PFSK-1 (cell line): ENCODE measurements around the gene AHI1.

Experiments
- FOXP2 ChIP-seq: optimal IDR thresholded peaks from 2 replicates; pipeline ENCODE3; 2011; ENCODE audit warnings: borderline replicate concordance, control low read depth, inconsistent platforms; ENCODE audit not compliant: insufficient read depth; ENCODE audit errors: extremely low read length, extremely low read depth
- POLR2AphosphoS5 ChIP-seq: IDR thresholded peaks from 2 replicates; pipeline ENCODE4 v1.6.1; 2012; ENCODE audit warnings: low read depth, mild to moderate bottlenecking, control low read depth, low read length, moderate library complexity
- SIN3A ChIP-seq: IDR thresholded peaks from 2 replicates; pipeline ENCODE4 v1.6.1; 2012; ENCODE audit warnings: mild to moderate bottlenecking, low read length, moderate library complexity, borderline replicate concordance; ENCODE audit not compliant: insufficient read depth
- TAF1 ChIP-seq: IDR thresholded peaks from 2 replicates; pipeline ENCODE4 v1.6.1; 2012; ENCODE audit warnings: low read length, control low read depth, borderline replicate concordance; ENCODE audit not compliant: insufficient read depth
- TF ChIP-seq, protein P1 (sequence below), 2 experiments: IDR thresholded peaks; 2 replicates each; pipeline versions ENCODE4 v1.6.1 to v1.8.0; 2011 to 2012; ENCODE audit warnings: low read depth in 2 of 2, low read length in 2 of 2, control low read depth in 1 of 2, inconsistent platforms in 1 of 2, mild to moderate bottlenecking in 1 of 2, moderate library complexity in 1 of 2; ENCODE audit not compliant: insufficient read depth in 1 of 2

AHI1 gene

DNA sequence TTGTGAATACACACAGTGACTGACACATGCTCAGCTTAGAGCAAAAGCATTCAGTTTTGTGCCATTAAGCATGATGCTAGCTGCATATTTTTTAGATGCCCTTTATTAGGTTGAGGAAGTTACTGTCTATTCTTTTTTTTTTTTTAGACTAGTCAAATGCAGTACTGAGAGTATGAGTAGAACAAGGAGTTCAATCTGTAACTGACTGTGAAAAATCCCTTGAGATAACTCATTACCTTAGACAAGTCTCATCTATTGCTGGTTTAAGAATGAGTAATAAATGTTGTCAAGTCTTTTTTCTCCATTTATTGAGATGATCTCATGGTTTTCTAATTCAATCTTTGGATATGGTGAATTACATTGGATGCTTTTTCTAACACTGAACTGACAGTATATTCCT, 23.2 kb downstream of the AHI1 start:
- TF ChIP-seq TAF1, result no peak
- TF ChIP-seq SIN3A, result no peak
- no peak for TF ChIP-seq FOXP2
- TF ChIP-seq, protein P1, sequence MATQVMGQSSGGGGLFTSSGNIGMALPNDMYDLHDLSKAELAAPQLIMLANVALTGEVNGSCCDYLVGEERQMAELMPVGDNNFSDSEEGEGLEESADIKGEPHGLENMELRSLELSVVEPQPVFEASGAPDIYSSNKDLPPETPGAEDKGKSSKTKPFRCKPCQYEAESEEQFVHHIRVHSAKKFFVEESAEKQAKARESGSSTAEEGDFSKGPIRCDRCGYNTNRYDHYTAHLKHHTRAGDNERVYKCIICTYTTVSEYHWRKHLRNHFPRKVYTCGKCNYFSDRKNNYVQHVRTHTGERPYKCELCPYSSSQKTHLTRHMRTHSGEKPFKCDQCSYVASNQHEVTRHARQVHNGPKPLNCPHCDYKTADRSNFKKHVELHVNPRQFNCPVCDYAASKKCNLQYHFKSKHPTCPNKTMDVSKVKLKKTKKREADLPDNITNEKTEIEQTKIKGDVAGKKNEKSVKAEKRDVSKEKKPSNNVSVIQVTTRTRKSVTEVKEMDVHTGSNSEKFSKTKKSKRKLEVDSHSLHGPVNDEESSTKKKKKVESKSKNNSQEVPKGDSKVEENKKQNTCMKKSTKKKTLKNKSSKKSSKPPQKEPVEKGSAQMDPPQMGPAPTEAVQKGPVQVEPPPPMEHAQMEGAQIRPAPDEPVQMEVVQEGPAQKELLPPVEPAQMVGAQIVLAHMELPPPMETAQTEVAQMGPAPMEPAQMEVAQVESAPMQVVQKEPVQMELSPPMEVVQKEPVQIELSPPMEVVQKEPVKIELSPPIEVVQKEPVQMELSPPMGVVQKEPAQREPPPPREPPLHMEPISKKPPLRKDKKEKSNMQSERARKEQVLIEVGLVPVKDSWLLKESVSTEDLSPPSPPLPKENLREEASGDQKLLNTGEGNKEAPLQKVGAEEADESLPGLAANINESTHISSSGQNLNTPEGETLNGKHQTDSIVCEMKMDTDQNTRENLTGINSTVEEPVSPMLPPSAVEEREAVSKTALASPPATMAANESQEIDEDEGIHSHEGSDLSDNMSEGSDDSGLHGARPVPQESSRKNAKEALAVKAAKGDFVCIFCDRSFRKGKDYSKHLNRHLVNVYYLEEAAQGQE (IDR thresholded peaks at IDR 0.05; ENCODE audit: insufficient read depth in 1 of 2, low read depth in 2 of 2, low read length in 2 of 2), result no peak
- TF ChIP-seq POLR2AphosphoS5, result no peak

DNA sequence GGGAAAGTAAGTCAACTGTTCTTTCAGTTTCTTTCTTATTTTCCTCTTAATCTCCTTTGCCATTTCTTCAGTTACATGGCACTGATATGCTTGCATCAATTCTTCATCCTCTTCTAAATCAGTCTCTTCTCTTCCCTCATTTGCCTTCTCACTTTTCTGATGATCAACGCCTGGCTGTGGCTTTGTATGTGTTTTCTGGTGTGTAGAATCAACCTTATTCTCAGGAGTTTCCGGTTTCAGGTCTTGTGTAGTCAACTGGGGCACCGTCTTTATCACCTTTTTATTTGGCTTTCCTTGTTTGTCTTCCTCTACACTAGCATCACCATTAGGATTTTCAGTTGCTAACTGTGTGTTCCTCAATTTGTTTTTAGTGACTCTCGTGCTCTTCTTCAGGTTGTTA, 31.6 kb downstream of the AHI1 start:
- no peak for TF ChIP-seq FOXP2
- TF ChIP-seq POLR2AphosphoS5, result no peak
- no peak for TF ChIP-seq SIN3A
- no peak for TF ChIP-seq TAF1
- TF ChIP-seq, protein P1 (IDR thresholded peaks at IDR 0.05; ENCODE audit: insufficient read depth in 1 of 2, low read depth in 2 of 2, low read length in 2 of 2), result no peak

DNA sequence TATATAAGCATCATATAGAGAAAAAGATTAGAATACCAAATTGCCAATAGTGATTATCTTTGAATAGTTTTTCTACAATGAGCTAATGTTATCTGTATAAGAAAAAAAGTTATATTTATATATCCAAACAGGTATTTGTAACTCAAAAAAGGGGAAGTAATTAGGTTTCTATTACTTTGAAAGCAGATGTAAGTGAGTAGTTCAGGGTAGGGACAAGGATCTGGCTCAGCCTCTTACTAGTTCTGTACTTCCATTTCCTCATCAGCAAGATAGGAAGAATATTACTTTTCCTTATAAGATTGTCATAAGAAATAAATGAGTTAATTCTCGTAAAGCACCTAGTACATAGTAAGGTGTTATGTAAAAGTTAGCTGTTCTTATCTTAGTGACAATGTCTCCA, 32.2 kb downstream of the AHI1 start:
- no peak for TF ChIP-seq FOXP2
- TF ChIP-seq, protein P1 (IDR thresholded peaks at IDR 0.05; ENCODE audit: insufficient read depth in 1 of 2, low read depth in 2 of 2, low read length in 2 of 2), result no peak

DNA sequence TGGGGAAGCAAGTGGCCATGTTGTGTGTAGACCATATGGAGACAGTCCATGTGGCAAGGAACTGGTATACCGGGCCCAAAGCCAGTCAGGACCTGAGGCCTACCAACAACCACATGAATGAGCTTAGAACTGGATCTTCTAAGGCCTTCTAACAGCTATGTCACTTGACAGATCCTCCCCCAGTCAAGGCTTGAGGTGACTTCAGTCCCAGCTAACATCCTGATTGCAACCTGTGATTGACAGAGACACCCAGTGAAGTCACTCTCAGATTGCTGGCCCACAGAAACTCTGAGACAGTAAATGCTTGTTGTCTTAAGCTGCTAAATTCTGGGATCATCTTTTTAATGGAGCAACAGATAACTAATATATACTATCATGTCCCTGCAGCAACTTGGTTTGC, 32.9 kb downstream of the AHI1 start:
- TF ChIP-seq, protein P1 (IDR thresholded peaks at IDR 0.05; ENCODE audit: insufficient read depth in 1 of 2, low read depth in 2 of 2, low read length in 2 of 2), result no peak
- no peak for TF ChIP-seq SIN3A
- no peak for TF ChIP-seq POLR2AphosphoS5
- no peak for TF ChIP-seq FOXP2
- TF ChIP-seq TAF1, result no peak

- TF ChIP-seq FOXP2 (no peak), TAF1 (no peak), SIN3A (no peak), POLR2AphosphoS5 (no peak)
- TF ChIP-seq, protein P1 (IDR thresholded peaks at IDR 0.05; ENCODE audit: insufficient read depth in 1 of 2, low read depth in 2 of 2, low read length in 2 of 2), result no peak
Observed at GRCh38 chr6:135461208-135461607, 36.3 kb downstream of the AHI1 start.
